GM23338 (cell line): ENCODE data around the gene GRIK5. TPM values are rescaled to one million over a fixed set of nuclear protein-coding genes. Genes with fewer than 3 reads are reported as not detected.

Experiments
- CREB1 ChIP-seq: fragments of 250-450 bp; sonication (Bioruptor Pico); IDR thresholded peaks from 2 replicates; pipeline ENCODE4 v1.5.0; 2020; ENCODE audit warnings: low read depth, mild to moderate bottlenecking, moderate library complexity
- CTCF ChIP-seq, 2 experiments: fragments of 200-600 bp in 1 of 2; sonication (generic) in 1 of 2; conservative IDR thresholded peaks; 2 replicates each; pipeline versions ENCODE4 v1.5.1 to v1.6.1; 2016 to 2017; ENCODE audit warnings: antibody characterized with exemption in 2 of 2, low read depth in 2 of 2, mild to moderate bottlenecking in 2 of 2, moderate library complexity in 1 of 2
- EZH2 ChIP-seq: fragments of 200-600 bp; sonication (generic); IDR thresholded peaks from one replicate; pipeline ENCODE4 v1.8.0; 2017; ENCODE audit warnings: antibody characterized with exemption, mild to moderate bottlenecking, low read depth; ENCODE audit not compliant: unreplicated experiment
- EZH2phosphoT487 ChIP-seq: fragments of 200-600 bp; sonication (generic); IDR thresholded peaks from one replicate; pipeline ENCODE4 v1.8.1; 2018; ENCODE audit warnings: antibody characterized with exemption; ENCODE audit not compliant: unreplicated experiment
- JUNB ChIP-seq: IDR thresholded peaks from one replicate; pipeline ENCODE4 v1.6.1; 2016; ENCODE audit warnings: antibody characterized with exemption; ENCODE audit not compliant: unreplicated experiment
- NANOG ChIP-seq: IDR thresholded peaks from 2 replicates; pipeline ENCODE4 v1.6.1; 2016; ENCODE audit warnings: antibody characterized with exemption, borderline replicate concordance
- REST ChIP-seq: IDR thresholded peaks from one replicate; pipeline ENCODE4 v1.6.1; 2018; ENCODE audit warnings: antibody characterized with exemption; ENCODE audit not compliant: unreplicated experiment
- STAT1 ChIP-seq: IDR thresholded peaks from one replicate; pipeline ENCODE4 v1.6.1; 2016; ENCODE audit warnings: antibody characterized with exemption; ENCODE audit not compliant: unreplicated experiment
- ZNF114 ChIP-seq: fragments of 250-450 bp; sonication (Bioruptor Pico); IDR thresholded peaks from 2 replicates; pipeline ENCODE4 v1.5.0; 2020; ENCODE audit warnings: mild to moderate bottlenecking, moderate library complexity
- ZNF331 ChIP-seq: fragments of 250-450 bp; sonication (Bioruptor Pico); IDR thresholded peaks from 2 replicates; pipeline ENCODE4 v1.5.0; 2020; ENCODE audit warnings: low read depth, mild to moderate bottlenecking, moderate library complexity
- ZNF462 ChIP-seq: fragments of 250-450 bp; sonication (Bioruptor Pico); IDR thresholded peaks from 2 replicates; pipeline ENCODE4 v1.5.0; 2020; ENCODE audit warnings: mild to moderate bottlenecking, moderate library complexity
- polyA plus RNA-seq: library from polyadenylated mRNA; unstranded; fragments of >200 nt; fragmentation: Nextera tagmentation; extraction: Ambion mirVana; gene quantifications from 2 replicates; pipeline ENCODE4 v1.2.1, GENCODE V29; 2016
- total RNA-seq: library from RNA; depleted of rRNA; stranded (reverse); fragments of >200 nt; shearing (Covaris generic); gene quantifications from 2 replicates; pipeline ENCODE4 v1.2.3, GENCODE V29; 2014

GRIK5 gene
- total and polyA plus RNA-seq, 2 experiments from 2014 or later: 5.1 to 42.5 TPM

- no peak for TF ChIP-seq ZNF462 (CRISPR knock-in tag)
- TF ChIP-seq CREB1: no peak
- TF ChIP-seq ZNF331 (CRISPR knock-in tag): no peak
- no peak for TF ChIP-seq EZH2
- TF ChIP-seq EZH2phosphoT487: no peak
- no peak for TF ChIP-seq REST
- TF ChIP-seq JUNB: no peak
- TF ChIP-seq NANOG: no peak
- no peak for TF ChIP-seq STAT1
- no peak for TF ChIP-seq ZNF114
- TF ChIP-seq CTCF (conservative IDR thresholded peaks at IDR 0.05; ENCODE audit: low read depth in 2 of 2): no peak
Measured at GRCh38 chr19:42068756-42069571, 1.0 kb downstream of the GRIK5 start (continued).
